ENCODE measurements around the gene FOXP4.

GRCh38 chr6:41588111-41588510 is 41.9 kb downstream of the FOXP4 start:
- TF ChIP-seq CTCF (conservative IDR thresholded peaks at IDR 0.05; ENCODE audit: low read length): no peak
- no peak for TF ChIP-seq EZH2phosphoT487 (IDR thresholded peaks at IDR 0.05; ENCODE audit: borderline replicate concordance, low read depth, low read length)

All from OCI-LY7 (cell line).